ENCODE measurements around the gene PTPRD.

Gene PTPRD

GRCh38 chr9:8736805-8737204, 1876.0 kb downstream of the PTPRD start:
- no peaks in the 10 kb centered on the region for H3K27me3 ChIP-seq (ENCODE audit: insufficient read depth, low read length)
- no peak overlapping the region for H2AFZ ChIP-seq (ENCODE audit: low read depth, low read length)
- no peaks in the 10 kb centered on the region for H3K9me3 ChIP-seq (ENCODE audit: low read length)
- H3K4me1 ChIP-seq (ENCODE audit: insufficient read depth, low read length) = peaks cover 26% of the 10 kb centered on the region
- H3K4me3 ChIP-seq (ENCODE audit: low read length) = no peak overlapping the region
- H3K36me3 ChIP-seq (ENCODE audit: insufficient read depth, low read length) = peaks cover 3% of the 10 kb centered on the region

- Histone ChIP-seq H3K9me3 (ENCODE audit: low read length) (no peaks in the 10 kb centered on the region), H2AFZ (ENCODE audit: low read depth, low read length) (no peak overlapping the region), H3K4me1 (ENCODE audit: insufficient read depth, low read length) (peaks cover 26% of the 10 kb centered on the region)
Measured at GRCh38 chr9:8734760-8735159, 1878.0 kb downstream of the PTPRD start.

GRCh38 chr9:8733131-8733954, 1879.5 kb downstream of the PTPRD start:
- peak overlapping the region; percentile 11 for H3K4me3 ChIP-seq (ENCODE audit: low read length)
- H3K27me3 ChIP-seq (ENCODE audit: insufficient read depth, low read length) = no peaks in the 10 kb centered on the region
- no peaks in the 10 kb centered on the region for H3K9me3 ChIP-seq (ENCODE audit: low read length)
- peaks cover 19% of the 10 kb centered on the region for H3K4me1 ChIP-seq (ENCODE audit: insufficient read depth, low read length)
- peaks cover 3% of the 10 kb centered on the region for H3K36me3 ChIP-seq (ENCODE audit: insufficient read depth, low read length)
- H2AFZ ChIP-seq (ENCODE audit: low read depth, low read length) = peak overlapping the region; percentile 19

More at GRCh38 chr9:8734760-8735159, 1878.0 kb downstream of the PTPRD start:
- Histone ChIP-seq H3K27me3 (ENCODE audit: insufficient read depth, low read length) (no peaks in the 10 kb centered on the region), H3K4me3 (ENCODE audit: low read length) (no peak overlapping the region), H3K36me3 (ENCODE audit: insufficient read depth, low read length) (peaks cover 3% of the 10 kb centered on the region)

GRCh38 chr9:8732367-8733075, 1880.3 kb downstream of the PTPRD start:
- no peak overlapping the region for H2AFZ ChIP-seq (ENCODE audit: low read depth, low read length)
- peaks cover 19% of the 10 kb centered on the region for H3K4me1 ChIP-seq (ENCODE audit: insufficient read depth, low read length)
- no peaks in the 10 kb centered on the region for H3K9me3 ChIP-seq (ENCODE audit: low read length)
- H3K4me3 ChIP-seq (ENCODE audit: low read length) = no peak overlapping the region
- peaks cover 3% of the 10 kb centered on the region for H3K36me3 ChIP-seq (ENCODE audit: insufficient read depth, low read length)
- H3K27me3 ChIP-seq (ENCODE audit: insufficient read depth, low read length) = no peaks in the 10 kb centered on the region

GRCh38 chr9:8730618-8731017, 1882.2 kb downstream of the PTPRD start:
- Histone ChIP-seq H2AFZ (ENCODE audit: low read depth, low read length) (no peak overlapping the region), H3K27me3 (ENCODE audit: insufficient read depth, low read length) (no peaks in the 10 kb centered on the region), H3K36me3 (ENCODE audit: insufficient read depth, low read length) (peaks cover 3% of the 10 kb centered on the region), H3K4me3 (ENCODE audit: low read length) (no peak overlapping the region), H3K9me3 (ENCODE audit: low read length) (no peaks in the 10 kb centered on the region), H3K4me1 (ENCODE audit: insufficient read depth, low read length) (peaks cover 19% of the 10 kb centered on the region)

GRCh38 chr9:8728910-8729309, 1883.9 kb downstream of the PTPRD start:
- Histone ChIP-seq H3K4me3 (ENCODE audit: low read length) (no peak overlapping the region), H3K4me1 (ENCODE audit: insufficient read depth, low read length) (peaks cover 6% of the 10 kb centered on the region), H3K36me3 (ENCODE audit: insufficient read depth, low read length) (peaks cover 3% of the 10 kb centered on the region), H3K27me3 (ENCODE audit: insufficient read depth, low read length) (no peaks in the 10 kb centered on the region), H2AFZ (ENCODE audit: low read depth, low read length) (no peak overlapping the region), H3K9me3 (ENCODE audit: low read length) (no peaks in the 10 kb centered on the region)

GRCh38 chr9:8727191-8727590, 1885.6 kb downstream of the PTPRD start:
- Histone ChIP-seq H3K4me1 (ENCODE audit: insufficient read depth, low read length) (no peaks in the 10 kb centered on the region), H3K9me3 (ENCODE audit: low read length) (no peaks in the 10 kb centered on the region), H2AFZ (ENCODE audit: low read depth, low read length) (no peak overlapping the region), H3K4me3 (ENCODE audit: low read length) (no peak overlapping the region), H3K27me3 (ENCODE audit: insufficient read depth, low read length) (no peaks in the 10 kb centered on the region), H3K36me3 (ENCODE audit: insufficient read depth, low read length) (no peaks in the 10 kb centered on the region)

- Histone ChIP-seq H3K4me3 (ENCODE audit: low read length) (no peak overlapping the region), H3K4me1 (ENCODE audit: insufficient read depth, low read length) (no peaks in the 10 kb centered on the region), H3K9me3 (ENCODE audit: low read length) (no peaks in the 10 kb centered on the region), H3K36me3 (ENCODE audit: insufficient read depth, low read length) (no peaks in the 10 kb centered on the region), H2AFZ (ENCODE audit: low read depth, low read length) (no peak overlapping the region), H3K27me3 (ENCODE audit: insufficient read depth, low read length) (no peaks in the 10 kb centered on the region)
Measured at GRCh38 chr9:8726692-8727091, 1886.1 kb downstream of the PTPRD start.

GRCh38 chr9:8725635-8726034, 1887.2 kb downstream of the PTPRD start:
- H3K9me3 ChIP-seq (ENCODE audit: low read length) = no peaks in the 10 kb centered on the region
- no peaks in the 10 kb centered on the region for H3K4me1 ChIP-seq (ENCODE audit: insufficient read depth, low read length)
- H3K36me3 ChIP-seq (ENCODE audit: insufficient read depth, low read length) = no peaks in the 10 kb centered on the region
- no peak overlapping the region for H3K4me3 ChIP-seq (ENCODE audit: low read length)
- no peak overlapping the region for H2AFZ ChIP-seq (ENCODE audit: low read depth, low read length)
- no peaks in the 10 kb centered on the region for H3K27me3 ChIP-seq (ENCODE audit: insufficient read depth, low read length)

- Histone ChIP-seq H3K9me3 (ENCODE audit: low read length) (no peaks in the 10 kb centered on the region), H3K27me3 (ENCODE audit: insufficient read depth, low read length) (no peaks in the 10 kb centered on the region), H3K4me3 (ENCODE audit: low read length) (no peak overlapping the region), H3K4me1 (ENCODE audit: insufficient read depth, low read length) (no peaks in the 10 kb centered on the region), H3K36me3 (ENCODE audit: insufficient read depth, low read length) (no peaks in the 10 kb centered on the region), H2AFZ (ENCODE audit: low read depth, low read length) (no peak overlapping the region)
Measured at GRCh38 chr9:8724284-8725018, 1888.4 kb downstream of the PTPRD start.

GRCh38 chr9:8723195-8723594, 1889.6 kb downstream of the PTPRD start:
- Histone ChIP-seq H2AFZ (ENCODE audit: low read depth, low read length) (no peak overlapping the region), H3K4me1 (ENCODE audit: insufficient read depth, low read length) (no peaks in the 10 kb centered on the region), H3K36me3 (ENCODE audit: insufficient read depth, low read length) (no peaks in the 10 kb centered on the region), H3K9me3 (ENCODE audit: low read length) (no peaks in the 10 kb centered on the region), H3K4me3 (ENCODE audit: low read length) (no peak overlapping the region), H3K27me3 (ENCODE audit: insufficient read depth, low read length) (no peaks in the 10 kb centered on the region)

GRCh38 chr9:8719833-8720486, 1892.8 kb downstream of the PTPRD start:
- Histone ChIP-seq H3K4me1 (ENCODE audit: insufficient read depth, low read length) (peaks cover 3% of the 10 kb centered on the region), H3K4me3 (ENCODE audit: low read length) (no peak overlapping the region), H3K9me3 (ENCODE audit: low read length) (no peaks in the 10 kb centered on the region), H3K36me3 (ENCODE audit: insufficient read depth, low read length) (no peaks in the 10 kb centered on the region), H2AFZ (ENCODE audit: low read depth, low read length) (no peak overlapping the region), H3K27me3 (ENCODE audit: insufficient read depth, low read length) (no peaks in the 10 kb centered on the region)
